Endothelial cell of umbilical vein (primary cell): ENCODE results near the gene TPSG1. TPM values are rescaled to one million over a fixed set of nuclear protein-coding genes. Genes with fewer than 3 reads are reported as not detected.

ENCODE experiments used
- BruUV-seq: library from RNA; stranded (reverse); fragments of 400-500 nt; replicated peaks from 2 replicates; lab custom pipeline; 2021; lab: Mats Ljungman, UMichigan
- CTCF ChIA-PET: fragments of 300-600, 350-600 bp; sonication (Branson Sonifier 250); formaldehyde crosslinking; loops from one replicate; lab custom pipeline; 2021; ENCODE audit warnings: antibody characterized with exemption, inconsistent platforms; lab: Charles Lee
- POLR2A ChIA-PET: fragments of 300-600, 350-600 bp; sonication (Branson Sonifier 250); formaldehyde crosslinking; loops from one replicate; lab custom pipeline; 2021; ENCODE audit warnings: antibody characterized with exemption, inconsistent platforms; lab: Charles Lee
- DNase-seq: peaks from one replicate; pipeline ENCODE4 v3.0.0-alpha.2; 2011; ENCODE audit warnings: low read depth, low spot score
- FAIRE-seq: peaks from 2 replicates; lab custom pipeline; 2011; peaks lifted over from hg19 to GRCh38; lab: Jason Lieb, UNC
- H2AFZ ChIP-seq: 2 replicates; pipeline ENCODE4 v1.6.0; 2012; ENCODE audit warnings: low read depth, low read length, control low read depth, inconsistent platforms
- H3K27ac ChIP-seq: 2 replicates; pipeline ENCODE4 v1.5.1; 2011; ENCODE audit warnings: low read depth, mild to moderate bottlenecking, control low read depth, low read length, moderate library complexity; ENCODE audit not compliant: insufficient read depth
- H3K27me3 ChIP-seq, 2 experiments: 2 replicates each; pipeline versions ENCODE4 v1.6.0 to v1.6.1; 2011; ENCODE audit warnings: low read length in 2 of 2, mixed read lengths in 1 of 2; ENCODE audit not compliant: control insufficient read depth in 2 of 2, insufficient read depth in 2 of 2
- H3K36me3 ChIP-seq, 2 experiments: 2 replicates in 1 of 2; 3 replicates in 1 of 2; pipeline ENCODE4 v1.5.1; 2011; ENCODE audit warnings: low read length in 2 of 2, mild to moderate bottlenecking in 1 of 2, moderate library complexity in 1 of 2; ENCODE audit not compliant: control insufficient read depth in 2 of 2, insufficient read depth in 2 of 2; ENCODE audit errors: extremely low read depth in 1 of 2
- H3K4me1 ChIP-seq: 3 replicates; pipeline ENCODE4 v1.5.1; 2011; ENCODE audit warnings: mild to moderate bottlenecking, low read length; ENCODE audit not compliant: control insufficient read depth, insufficient read depth; ENCODE audit errors: extremely low read depth
- H3K4me2 ChIP-seq: 2 replicates; pipeline ENCODE4 v1.6.1; 2011; ENCODE audit warnings: low read length, control low read depth, mixed read lengths; ENCODE audit not compliant: insufficient read depth
- H3K4me3 ChIP-seq, 3 experiments: fragments of 200-600 bp in 1 of 3; sonication (generic), shearing (Covaris generic) in 1 of 3; replicated peaks in 1 of 3; 2 replicates each; pipeline ENCODE4 v1.5.1; 2011 to 2016; ENCODE audit warnings: control low read depth in 3 of 3, low read length in 3 of 3, mild to moderate bottlenecking in 2 of 3, inconsistent platforms in 1 of 3, low read depth in 1 of 3, moderate library complexity in 1 of 3; ENCODE audit not compliant: insufficient read depth in 1 of 3
- H3K79me2 ChIP-seq: 2 replicates; pipeline ENCODE4 v1.6.0; 2012; ENCODE audit warnings: low read length, inconsistent platforms; ENCODE audit not compliant: control insufficient read depth, insufficient read depth
- H3K9ac ChIP-seq: replicated peaks from 2 replicates; pipeline ENCODE3; 2011; ENCODE audit warnings: low read length, control low read depth; ENCODE audit not compliant: insufficient read depth; ENCODE audit errors: extremely low read depth
- H3K9me1 ChIP-seq: replicated peaks from 3 replicates; pipeline ENCODE4 v1.6.0; 2011; ENCODE audit warnings: mild to moderate bottlenecking, low read length; ENCODE audit not compliant: control insufficient read depth, insufficient read depth; ENCODE audit errors: extremely low read depth
- H3K9me3 ChIP-seq: replicated peaks from 2 replicates; pipeline ENCODE4 v1.5.1; 2012; ENCODE audit warnings: low read length, inconsistent platforms; ENCODE audit not compliant: control insufficient read depth, insufficient read depth
- H4K20me1 ChIP-seq: replicated peaks from 2 replicates; pipeline ENCODE3; 2011; ENCODE audit warnings: mild to moderate bottlenecking, low read length; ENCODE audit not compliant: control insufficient read depth, insufficient read depth; ENCODE audit errors: extremely low read depth
- CTCF ChIP-seq, 2 donors: IDR thresholded peaks; 1 replicate in 1 of 2; 2 replicates in 1 of 2; pipeline ENCODE4 v1.5.1; 2011; ENCODE audit warnings: low read length in 2 of 2, mild to moderate bottlenecking in 2 of 2, moderate library complexity in 2 of 2, control low read depth in 1 of 2, inconsistent platforms in 1 of 2, low read depth in 1 of 2; ENCODE audit not compliant: insufficient read depth in 1 of 2; ENCODE audit errors: extremely low read depth in 1 of 2
- EZH2 ChIP-seq: IDR thresholded peaks from 2 replicates; pipeline ENCODE4 v1.6.1; 2012; ENCODE audit warnings: borderline replicate concordance, low read depth, mild to moderate bottlenecking, moderate library complexity, low read length, inconsistent platforms; ENCODE audit not compliant: severe bottlenecking
- FOS ChIP-seq: IDR thresholded peaks from 2 replicates; pipeline ENCODE4 v1.6.1; 2011; ENCODE audit warnings: mild to moderate bottlenecking, low read length, moderate library complexity, borderline replicate concordance; ENCODE audit not compliant: insufficient read depth
- GATA2 ChIP-seq: IDR thresholded peaks from 2 replicates; pipeline ENCODE4 v1.7.0; 2011; ENCODE audit warnings: low read depth, mild to moderate bottlenecking, moderate library complexity, mixed read lengths, low read length; ENCODE audit not compliant: insufficient read length, insufficient read depth
- JUN ChIP-seq: IDR thresholded peaks from 2 replicates; pipeline ENCODE4 v1.6.1; 2011; ENCODE audit warnings: borderline replicate concordance, low read depth; ENCODE audit not compliant: insufficient read length, insufficient read depth
- MYC ChIP-seq: IDR thresholded peaks from one replicate; pipeline ENCODE4 v1.6.1; 2011; ENCODE audit warnings: mild to moderate bottlenecking, low read depth, low read length
- POLR2A ChIP-seq: IDR thresholded peaks from 2 replicates; pipeline ENCODE4 v1.6.1; 2012; ENCODE audit warnings: low read depth, mild to moderate bottlenecking, control low read depth, low read length
- POLR2AphosphoS5 ChIP-seq: IDR thresholded peaks from 2 replicates; pipeline ENCODE4 v1.6.1; 2012; ENCODE audit warnings: low read depth, mild to moderate bottlenecking, control low read depth, low read length, moderate library complexity; ENCODE audit not compliant: insufficient read depth
- dilution Hi-C: fragments of 300-500 bp; cut with MboI; formaldehyde crosslinking; loops from one replicate; pipeline ENCODE4 v1.15.0; 2019; ENCODE audit warnings: low sequenced_read_pairs; ENCODE audit not compliant: extremely low pct_ligation_motif_present
- intact Hi-C: fragments of 100-400 bp; cut with micrococcal nuclease; formaldehyde crosslinking; loops from one replicate; pipeline ENCODE4 v1.10.0; 2022
- polyA plus RNA-seq, 4 experiments: library from polyadenylated mRNA; depleted of rRNA in 3 of 4; stranded (reverse) in 3 of 4; unstranded in 1 of 4; fragments of >200 nt; gene quantifications; 2 replicates each; pipeline versions ENCODE4 v1.2.1 to v1.2.3, GENCODE V29; 2011 to 2012; ENCODE audit warnings: missing spikeins in 1 of 4
- total RNA-seq: library from RNA; stranded (reverse); gene quantifications from 2 replicates; pipeline ENCODE4 v1.2.3, GENCODE V29; 2021
- TF ChIP-seq, protein P1 (sequence below): IDR thresholded peaks from 2 replicates; pipeline ENCODE4 v1.6.1; 2011; ENCODE audit not compliant: insufficient read depth, insufficient read length

TPSG1 gene
- total and polyA plus RNA-seq, 2 donors (not counting 3 experiments of a cell fraction or from before 2014, with no cell fraction given), result not detected

DNA sequence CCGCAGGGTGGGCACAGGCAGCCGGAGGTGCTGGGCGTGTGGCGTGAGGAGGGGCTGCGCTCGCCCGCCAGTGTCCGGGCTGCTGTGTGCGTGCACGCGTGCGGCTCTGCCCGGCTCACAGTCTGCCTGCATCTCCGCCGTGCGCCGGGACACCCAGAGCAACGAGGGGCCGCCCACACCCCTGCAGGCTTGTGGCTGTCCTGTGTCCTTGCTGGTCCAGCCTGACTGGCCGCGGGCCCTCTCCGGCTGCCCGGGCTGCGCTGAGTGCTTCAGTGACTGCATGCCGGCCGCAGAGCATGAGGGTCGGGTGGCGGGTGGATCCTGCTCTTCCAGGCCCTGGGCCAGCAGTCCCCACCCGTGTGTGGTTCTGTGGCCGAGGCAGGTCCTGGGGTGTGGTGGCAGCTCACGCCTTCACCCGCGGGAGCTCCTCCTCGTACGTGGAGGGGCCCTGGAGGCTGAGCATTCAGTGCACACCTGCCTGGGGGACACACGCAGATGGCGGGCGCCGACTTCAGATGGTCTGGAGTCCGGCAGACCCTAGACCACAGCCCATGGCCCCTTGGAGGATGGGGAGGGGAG is 12.4 kb downstream of the TPSG1 start:
- intact Hi-C loops, result no loop called here
- Histone ChIP-seq H3K36me3 (no peaks in the 10 kb centered on the region), H3K9ac (no peak overlapping the region), H3K4me2 (no peak overlapping the region), H3K4me1 (no peaks in the 10 kb centered on the region), H3K27me3 (no peaks in the 10 kb centered on the region), H3K79me2 (no peaks in the 10 kb centered on the region), H3K4me3 (no peak overlapping the region), H3K9me1 (no peaks in the 10 kb centered on the region), H3K27ac (no peak overlapping the region), H4K20me1 (no peaks in the 10 kb centered on the region), H3K9me3 (no peaks in the 10 kb centered on the region), H2AFZ (no peak overlapping the region)
- CTCF ChIA-PET, result no interaction called here
- dilution Hi-C loops, result no loop called here
- TF ChIP-seq, protein P1, sequence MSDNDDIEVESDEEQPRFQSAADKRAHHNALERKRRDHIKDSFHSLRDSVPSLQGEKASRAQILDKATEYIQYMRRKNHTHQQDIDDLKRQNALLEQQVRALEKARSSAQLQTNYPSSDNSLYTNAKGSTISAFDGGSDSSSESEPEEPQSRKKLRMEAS, result no peak
- TF ChIP-seq MYC (no peak), FOS (no peak), GATA2 (no peak), CTCF (IDR thresholded peaks at IDR 0.05; ENCODE audit: extremely low read depth in 1 of 2, insufficient read depth in 1 of 2, low read depth in 1 of 2, low read length in 2 of 2) (no peak), POLR2AphosphoS5 (no peak), EZH2 (no peak), POLR2A (no peak), JUN (no peak)
- DNase-seq (no peak), FAIRE-seq (no peak)
- BruUV-seq, result no TSS peak
- POLR2A ChIA-PET, result no interaction called here
